Fibroblast of skin of back (primary cell): ENCODE measurements around the gene AMACR. TPM values are rescaled to one million over a fixed set of nuclear protein-coding genes. Genes with fewer than 3 reads are reported as not detected.

Experiments
- DNase-seq: peaks from one replicate; pipeline ENCODE4 v3.0.0-alpha.2; 2013
- polyA plus RNA-seq, 2 experiments: library from polyadenylated mRNA; unstranded; fragments of 120-200 nt; gene quantifications; one replicate each; pipeline ENCODE4 v1.2.1, GENCODE V29; 2013; ENCODE audit not compliant: insufficient read length in 2 of 2

The AMACR gene
- polyA plus RNA-seq (2013, experiment 1 of 2; ENCODE audit: insufficient read length): 8.8 TPM
- 12.4 TPM for polyA plus RNA-seq (2013, experiment 2 of 2; ENCODE audit: insufficient read length)

GRCh38 chr5:34007621-34008600 lies at the start of gene AMACR:
Gene AMACR (minus strand): TSS chr5:34008050. CDS start chr5:34008019, 31 bp downstream.
- peak; percentile 93 for DNase-seq

DNA sequence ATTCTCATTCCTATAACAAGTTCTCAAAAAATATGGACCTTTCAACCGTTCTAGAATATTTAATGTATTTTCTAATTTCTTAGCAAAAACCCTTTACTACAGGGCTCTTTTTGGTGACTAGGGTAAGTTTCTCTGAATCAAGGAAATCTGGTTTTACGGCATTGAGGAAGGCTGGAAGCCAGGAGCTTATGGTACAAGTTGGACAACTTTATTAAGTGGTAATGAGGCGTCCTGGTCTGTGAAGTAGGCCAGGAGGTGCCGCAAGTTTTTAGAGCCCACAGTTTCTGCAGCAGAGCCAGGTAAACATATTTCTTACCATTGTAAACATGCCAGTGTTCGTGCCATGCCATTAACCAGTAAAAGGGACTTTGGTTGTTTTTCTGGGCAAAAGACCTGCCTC lies 49.7 kb upstream of the AMACR start:
- no peak for DNase-seq

DNA sequence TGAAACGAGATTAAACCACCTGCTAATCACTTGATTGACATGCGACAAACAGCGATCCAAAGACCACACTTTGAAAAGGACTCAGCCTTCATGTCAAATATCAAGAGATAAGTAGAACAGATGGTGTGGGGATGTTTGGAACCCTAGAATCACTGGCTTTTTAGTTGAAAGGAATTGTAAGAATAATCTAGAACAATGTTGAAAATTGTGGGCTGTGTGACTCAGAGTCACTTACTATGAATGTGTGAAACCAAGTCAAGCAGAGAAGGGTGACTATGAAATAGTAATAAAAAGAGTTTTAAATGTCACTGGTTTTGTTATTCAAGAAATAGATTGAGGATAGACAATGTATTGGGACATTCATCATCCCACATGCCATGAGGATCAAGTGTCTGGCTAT lies 49.3 kb upstream of the AMACR start:
- no peak for DNase-seq

- no peak for DNase-seq
Measured at GRCh38 chr5:34055667-34056066, 47.8 kb upstream of the AMACR start.

- no peak for DNase-seq
Measured at GRCh38 chr5:34054400-34054729, 46.5 kb upstream of the AMACR start.

DNA sequence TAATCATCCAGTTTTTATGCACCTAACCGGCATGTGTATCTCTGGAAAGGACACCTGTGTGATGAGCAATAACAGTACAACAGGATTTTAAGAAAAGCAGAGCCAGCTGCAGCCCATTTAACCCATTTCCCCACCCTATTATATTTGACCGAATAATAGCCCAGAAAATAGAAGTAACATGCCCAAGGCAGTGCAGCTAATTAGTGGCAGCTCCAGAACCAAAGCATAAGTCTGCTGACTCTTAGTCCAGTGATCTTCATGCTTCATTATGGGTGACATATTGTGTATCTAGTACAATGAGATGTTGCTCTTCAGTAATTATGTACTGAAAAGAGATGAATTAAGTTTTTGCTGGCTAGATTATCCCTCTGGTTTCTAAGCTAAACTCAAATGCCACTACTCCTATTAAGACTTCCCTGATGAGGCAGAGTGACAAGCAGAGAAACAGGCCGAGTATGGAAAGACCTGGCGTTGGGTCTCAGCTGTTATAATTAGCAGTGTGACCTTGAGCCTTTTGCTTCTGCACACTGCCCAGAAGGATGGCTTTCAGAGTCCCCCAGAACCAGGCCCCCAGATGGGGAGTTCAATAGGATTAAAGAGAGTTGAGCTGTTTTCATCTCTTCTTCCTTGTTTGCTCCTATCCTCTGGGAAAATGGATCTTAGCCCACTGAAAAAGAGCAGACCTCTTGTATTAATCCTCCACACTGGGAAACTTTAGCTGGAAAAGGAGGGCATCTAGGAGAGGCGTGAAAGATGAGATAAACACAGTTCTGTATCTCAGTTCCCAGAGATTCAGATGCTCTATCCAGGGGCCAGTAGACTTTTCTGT lies 45.9 kb upstream of the AMACR start:
- no peak for DNase-seq

GRCh38 chr5:34053133-34053532 lies 45.3 kb upstream of the AMACR start:
- DNase-seq: peak; percentile 96

- no peak for DNase-seq
Measured at GRCh38 chr5:34051374-34051980, 43.6 kb upstream of the AMACR start.

GRCh38 chr5:34047774-34048572 lies 40.1 kb upstream of the AMACR start:
- no peak for DNase-seq

GRCh38 chr5:34047143-34047542 lies 39.3 kb upstream of the AMACR start:
- DNase-seq: no peak

- peak; percentile 93 for DNase-seq
Measured at GRCh38 chr5:34045996-34046395, 38.1 kb upstream of the AMACR start.

DNA sequence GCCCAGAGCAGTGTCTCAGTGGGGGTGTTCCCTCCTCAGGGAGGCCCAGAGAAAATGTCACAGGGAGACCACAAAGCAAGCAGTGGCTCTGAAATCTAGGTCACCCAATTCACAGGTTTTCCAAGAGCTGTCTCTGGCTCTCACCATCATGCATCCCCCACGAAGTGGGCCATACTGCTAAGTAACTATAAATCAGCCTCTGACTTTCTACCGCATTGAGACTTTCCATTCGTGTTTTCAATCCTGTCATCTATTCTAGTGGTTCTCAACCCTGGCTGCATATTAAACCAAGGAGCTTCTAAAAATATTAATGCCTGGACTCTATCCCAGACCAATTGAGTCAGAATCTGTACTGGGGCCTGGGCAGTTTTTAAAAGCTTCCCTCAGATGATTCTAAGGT lies 37.2 kb upstream of the AMACR start:
- DNase-seq: no peak

- no peak for DNase-seq
Measured at GRCh38 chr5:34043099-34043876, 35.4 kb upstream of the AMACR start, which contains the start of gene C1QTNF3. Gene C1QTNF3 (minus strand): TSS chr5:34043213. CDS start chr5:34043125, 88 bp downstream.

- DNase-seq: no peak
Measured at GRCh38 chr5:34042321-34042720, 34.5 kb upstream of the AMACR start.

- no peak for DNase-seq
Measured at GRCh38 chr5:34041247-34041972, 33.6 kb upstream of the AMACR start.

GRCh38 chr5:34040472-34040871 lies 32.6 kb upstream of the AMACR start:
- peak; percentile 49 for DNase-seq

DNA sequence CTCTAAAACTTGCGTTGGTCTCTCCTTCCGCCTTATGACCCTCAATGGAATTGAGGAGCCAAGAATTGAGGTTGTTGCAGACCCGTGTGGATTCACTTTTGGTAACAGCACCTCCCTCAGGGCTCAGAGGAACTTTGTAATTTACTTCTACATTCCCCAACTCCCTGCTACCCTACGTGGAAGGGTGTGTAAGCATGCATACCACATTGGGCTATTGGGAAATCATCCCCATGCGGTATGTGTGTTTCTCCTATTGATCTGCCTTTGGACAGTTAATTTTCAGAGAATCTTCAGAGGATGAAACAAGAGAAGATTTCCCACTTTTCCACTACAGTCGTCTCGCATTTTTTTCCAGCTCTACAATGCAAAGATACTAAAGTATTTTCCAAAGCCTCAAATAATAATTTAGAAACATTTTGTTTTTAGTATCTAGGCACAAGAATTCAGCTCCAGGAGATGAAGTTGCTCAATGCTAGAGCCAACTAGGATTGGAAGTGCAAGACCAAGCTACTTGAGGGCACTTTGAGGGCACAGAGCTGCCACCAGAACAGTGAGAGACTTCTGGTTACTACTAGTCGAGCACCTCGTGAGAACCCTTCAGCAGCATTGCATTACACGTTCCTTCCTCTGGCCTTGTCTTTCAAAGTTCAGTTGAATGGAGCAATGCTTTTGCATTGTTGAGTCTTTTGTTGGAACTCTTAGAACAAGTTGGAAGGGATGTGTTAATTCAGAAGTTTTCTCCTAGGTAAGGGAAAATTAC lies 31.7 kb upstream of the AMACR start:
- no peak for DNase-seq

GRCh38 chr5:34038838-34039237 lies 31.0 kb upstream of the AMACR start:
- DNase-seq: no peak

DNA sequence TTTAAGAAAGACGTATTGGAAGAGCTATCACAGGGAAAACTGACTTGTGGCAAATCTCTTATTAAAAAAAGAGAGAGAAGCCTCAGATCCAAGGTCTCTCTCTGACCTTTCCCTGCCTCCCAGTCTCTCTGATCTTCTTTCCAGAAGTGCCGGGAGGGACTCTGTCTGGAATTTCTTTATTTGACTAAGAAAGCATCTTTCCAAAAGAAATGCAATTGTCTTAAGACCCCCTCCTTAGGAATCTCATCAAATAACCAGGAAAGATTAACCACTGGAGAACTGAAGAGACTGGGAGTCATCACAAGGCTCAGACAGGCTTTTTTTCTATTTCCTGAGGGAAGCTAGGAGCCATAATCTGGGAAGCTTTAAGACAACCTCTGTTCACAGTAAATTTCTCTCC lies 30.5 kb upstream of the AMACR start:
- peak; percentile 51 for DNase-seq

DNA sequence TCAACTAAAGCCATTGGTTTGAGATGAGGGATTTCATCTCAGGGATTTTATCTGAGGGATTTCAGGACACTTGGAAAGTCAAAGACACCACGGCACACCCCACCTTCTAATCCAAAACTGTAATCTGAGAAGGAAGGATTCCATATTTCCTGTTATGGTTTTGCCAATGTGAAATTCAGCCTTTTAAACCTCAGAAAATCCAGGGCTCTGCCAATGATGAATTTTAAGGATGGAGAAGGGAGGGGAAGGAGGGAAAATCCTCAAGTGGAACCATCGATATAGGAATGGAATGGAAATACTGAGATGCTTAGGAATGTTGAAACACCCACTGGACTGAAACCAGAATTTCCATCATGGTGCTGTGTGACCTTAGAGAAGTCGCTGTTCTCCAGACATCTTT lies 29.9 kb upstream of the AMACR start:
- DNase-seq: no peak
